Glomerular endothelial cell (primary cell): ENCODE measurements around the gene ADGRV1. TPM values are rescaled to one million over a fixed set of nuclear protein-coding genes. Genes with fewer than 3 reads are reported as not detected.
"Not testable (repeated sequence)": the region's sequence is repeated elsewhere in the genome, so short reads cannot be mapped to it uniquely, and the experiment has no call there.

Experiments used
- DNase-seq: peaks from one replicate; pipeline ENCODE4 v3.0.0-alpha.2; 2011; ENCODE audit warnings: low read depth, low spot score; ENCODE audit errors: extremely low read depth
- total RNA-seq: library from RNA; depleted of rRNA; stranded (reverse); fragments of >200 nt; gene quantifications from 2 replicates; pipeline ENCODE4 v1.2.3, GENCODE V29; 2015

The ADGRV1 gene
- total RNA-seq, 1 donor from 2014 or later = 0.12 TPM

- DNase-seq = no peak
Observed at GRCh38 chr5:91018712-91019371, 460.2 kb downstream of the ADGRV1 start.

GRCh38 chr5:91020065-91020800, 461.6 kb downstream of the ADGRV1 start:
- no peak for DNase-seq

GRCh38 chr5:91022518-91022917, 463.9 kb downstream of the ADGRV1 start:
- no peak for DNase-seq

GRCh38 chr5:91024206-91024605, 465.6 kb downstream of the ADGRV1 start:
- no peak for DNase-seq

GRCh38 chr5:91024727-91025126, 466.1 kb downstream of the ADGRV1 start:
- DNase-seq = no peak

- no peak for DNase-seq
Observed at GRCh38 chr5:91025449-91025848, 466.9 kb downstream of the ADGRV1 start.

- no peak for DNase-seq
Observed at GRCh38 chr5:91025956-91026355, 467.4 kb downstream of the ADGRV1 start.

- no peak for DNase-seq
Observed at GRCh38 chr5:91026466-91026865, 467.9 kb downstream of the ADGRV1 start.

GRCh38 chr5:91027405-91028139, 469.0 kb downstream of the ADGRV1 start:
- no peak for DNase-seq

- no peak for DNase-seq
Observed at GRCh38 chr5:91028499-91028956, 469.9 kb downstream of the ADGRV1 start.

- DNase-seq = no peak
Observed at GRCh38 chr5:91030521-91031401, 472.2 kb downstream of the ADGRV1 start.

- DNase-seq = no peak
Observed at GRCh38 chr5:91031402-91031752, 472.8 kb downstream of the ADGRV1 start.

- no peak for DNase-seq
Observed at GRCh38 chr5:91032125-91032524, 473.5 kb downstream of the ADGRV1 start.

- no peak for DNase-seq
Observed at GRCh38 chr5:91033370-91033769, 474.8 kb downstream of the ADGRV1 start.

- DNase-seq = no peak
Observed at GRCh38 chr5:91038180-91038808, 479.7 kb downstream of the ADGRV1 start.

- not testable (repeated sequence) for DNase-seq
Observed at GRCh38 chr5:91041132-91041531, 482.5 kb downstream of the ADGRV1 start.

- DNase-seq = no peak
Observed at GRCh38 chr5:91042247-91042935, 483.8 kb downstream of the ADGRV1 start.

GRCh38 chr5:91042936-91043255, 484.3 kb downstream of the ADGRV1 start:
- DNase-seq = peak; percentile 36

- no peak for DNase-seq
Observed at GRCh38 chr5:91048073-91048472, 489.5 kb downstream of the ADGRV1 start.

- no peak for DNase-seq
Observed at GRCh38 chr5:91049112-91049511, 490.5 kb downstream of the ADGRV1 start.
